ENCODE data around the gene SYCP3. TPM values are rescaled to one million over a fixed set of nuclear protein-coding genes. Genes with fewer than 3 reads are reported as not detected.

Gene SYCP3
- total and polyA plus RNA-seq, 2 experiments from 2014 or later = 0.07 to 1.2 TPM

DNA sequence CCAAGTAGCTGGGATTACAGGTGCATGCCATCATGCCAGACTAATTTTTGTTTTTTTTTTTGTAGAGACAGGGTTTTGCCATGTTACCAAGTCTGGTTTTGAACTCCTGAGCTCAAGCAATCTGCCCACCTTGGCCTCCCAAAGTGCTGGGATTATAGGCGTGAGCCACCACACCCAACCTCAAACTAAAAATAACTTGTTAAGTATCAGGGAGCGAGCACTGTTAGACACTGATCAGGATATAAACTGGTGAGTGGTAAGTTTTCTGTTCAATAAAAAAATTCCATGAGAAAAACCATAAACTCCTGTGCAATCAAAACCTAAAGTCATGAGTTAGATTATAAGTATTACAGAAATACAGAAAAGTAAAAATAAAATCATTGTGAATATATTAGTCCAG, 44.6 kb upstream of the SYCP3 start:
- H3K9me2 ChIP-seq (replicated peaks; ENCODE audit: insufficient read depth) = no peaks in the 10 kb centered on the region

GRCh38 chr12:101783150-101783549, 43.9 kb upstream of the SYCP3 start:
- H3K9me3 ChIP-seq (ENCODE audit: low read depth) = no peaks in the 10 kb centered on the region
- no peak overlapping the region for H2AFZ ChIP-seq
- DNase-seq (ENCODE audit: low spot score) = no peak
- H3K27ac ChIP-seq = no peak overlapping the region
- no peak overlapping the region for H3K4me2 ChIP-seq
- no peak overlapping the region for H3K4me3 ChIP-seq
- no peaks in the 10 kb centered on the region for H3K79me2 ChIP-seq
- H3K9me2 ChIP-seq (replicated peaks; ENCODE audit: insufficient read depth) = no peaks in the 10 kb centered on the region
- H4K20me1 ChIP-seq (ENCODE audit: insufficient read depth, poor library complexity, severe bottlenecking) = no peaks in the 10 kb centered on the region
- no peaks in the 10 kb centered on the region for H3K36me3 ChIP-seq (replicated peaks; ENCODE audit: insufficient read depth, low read depth)
- no peak for TF ChIP-seq EZH2 (IDR thresholded peaks at IDR 0.05; ENCODE audit: borderline replicate concordance)
- TF ChIP-seq CTCF (IDR thresholded peaks at IDR 0.05; ENCODE audit: poor library complexity) = no peak
- TF ChIP-seq EZH2phosphoT487 (IDR thresholded peaks at IDR 0.05; ENCODE audit: low read depth, severe bottlenecking, unreplicated experiment) = no peak
- H3K4me1 ChIP-seq (ENCODE audit: insufficient read depth) = peaks cover 7% of the 10 kb centered on the region
- no peaks in the 10 kb centered on the region for H3K27me3 ChIP-seq
- 62% methylated on average over 2 of the region's 2 CpGs for WGBS (ENCODE audit: low lambda C conversion rate, missing lambda C conversion rate)

More for the DNA sequence above, 44.6 kb upstream of the SYCP3 start:
- peaks cover 7% of the 10 kb centered on the region for H3K4me1 ChIP-seq (ENCODE audit: insufficient read depth)
- H3K79me2 ChIP-seq = no peaks in the 10 kb centered on the region
- H3K4me3 ChIP-seq = no peak overlapping the region
- H2AFZ ChIP-seq = no peak overlapping the region
- H3K27ac ChIP-seq = no peak overlapping the region
- no peak overlapping the region for H3K4me2 ChIP-seq
- DNase-seq (ENCODE audit: low spot score) = no peak
- no peaks in the 10 kb centered on the region for H4K20me1 ChIP-seq (ENCODE audit: insufficient read depth, poor library complexity, severe bottlenecking)
- no peaks in the 10 kb centered on the region for H3K27me3 ChIP-seq
- 94% methylated on average over 2 of the region's 2 CpGs for WGBS (ENCODE audit: low lambda C conversion rate, missing lambda C conversion rate)
- H3K9me3 ChIP-seq (ENCODE audit: low read depth) = no peaks in the 10 kb centered on the region
- TF ChIP-seq EZH2 (IDR thresholded peaks at IDR 0.05; ENCODE audit: borderline replicate concordance) = no peak
- no peak for TF ChIP-seq CTCF (IDR thresholded peaks at IDR 0.05; ENCODE audit: poor library complexity)
- TF ChIP-seq EZH2phosphoT487 (IDR thresholded peaks at IDR 0.05; ENCODE audit: low read depth, severe bottlenecking, unreplicated experiment) = no peak
- no peaks in the 10 kb centered on the region for H3K36me3 ChIP-seq (replicated peaks; ENCODE audit: insufficient read depth, low read depth)

- no peaks in the 10 kb centered on the region for H3K79me2 ChIP-seq
- H3K36me3 ChIP-seq (replicated peaks; ENCODE audit: insufficient read depth, low read depth) = no peaks in the 10 kb centered on the region
- no peak overlapping the region for H2AFZ ChIP-seq
- no peak overlapping the region for H3K4me2 ChIP-seq
- no peaks in the 10 kb centered on the region for H4K20me1 ChIP-seq (ENCODE audit: insufficient read depth, poor library complexity, severe bottlenecking)
- WGBS (ENCODE audit: low lambda C conversion rate, missing lambda C conversion rate) = 94% methylated on average over 3 of the region's 3 CpGs
- no peak for DNase-seq (ENCODE audit: low spot score)
- no peaks in the 10 kb centered on the region for H3K27me3 ChIP-seq
- no peak for TF ChIP-seq CTCF (IDR thresholded peaks at IDR 0.05; ENCODE audit: poor library complexity)
- TF ChIP-seq EZH2phosphoT487 (IDR thresholded peaks at IDR 0.05; ENCODE audit: low read depth, severe bottlenecking, unreplicated experiment) = no peak
- TF ChIP-seq EZH2 (IDR thresholded peaks at IDR 0.05; ENCODE audit: borderline replicate concordance) = no peak
- no peak overlapping the region for H3K27ac ChIP-seq
- H3K9me3 ChIP-seq (ENCODE audit: low read depth) = no peaks in the 10 kb centered on the region
- no peak overlapping the region for H3K4me3 ChIP-seq
- no peaks in the 10 kb centered on the region for H3K9me2 ChIP-seq (replicated peaks; ENCODE audit: insufficient read depth)
- H3K4me1 ChIP-seq (ENCODE audit: insufficient read depth) = peaks cover 7% of the 10 kb centered on the region
Measured at GRCh38 chr12:101782273-101782731, 43.0 kb upstream of the SYCP3 start.

DNA sequence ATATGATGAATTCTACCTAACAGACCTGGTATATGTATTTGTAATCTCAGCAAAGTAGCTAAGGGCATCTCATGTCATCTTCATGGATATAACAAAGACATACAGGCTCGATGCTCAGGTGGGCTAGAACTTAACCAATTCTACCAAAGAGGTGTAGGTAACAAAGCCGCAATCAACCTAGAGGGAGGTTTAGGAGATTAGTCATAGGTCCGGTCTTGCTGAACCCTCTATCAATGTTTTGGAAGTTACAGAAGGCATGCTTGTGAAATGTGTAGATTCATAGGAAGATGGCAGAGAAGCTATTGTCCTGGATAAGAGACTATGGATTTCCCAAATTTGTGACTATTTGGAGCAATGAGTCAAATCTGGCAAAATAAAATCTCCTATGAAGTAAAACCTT, 42.6 kb upstream of the SYCP3 start:
- no peak for DNase-seq (ENCODE audit: low spot score)
- Histone ChIP-seq H3K27ac (no peak overlapping the region), H3K4me3 (no peak overlapping the region), H3K79me2 (no peaks in the 10 kb centered on the region), H3K27me3 (no peaks in the 10 kb centered on the region), H4K20me1 (ENCODE audit: insufficient read depth, poor library complexity, severe bottlenecking) (no peaks in the 10 kb centered on the region), H3K9me2 (replicated peaks; ENCODE audit: insufficient read depth) (no peaks in the 10 kb centered on the region), H3K4me2 (no peak overlapping the region), H3K9me3 (ENCODE audit: low read depth) (no peaks in the 10 kb centered on the region), H2AFZ (no peak overlapping the region), H3K36me3 (replicated peaks; ENCODE audit: insufficient read depth, low read depth) (no peaks in the 10 kb centered on the region), H3K4me1 (ENCODE audit: insufficient read depth) (peaks cover 7% of the 10 kb centered on the region)
- TF ChIP-seq EZH2phosphoT487 (IDR thresholded peaks at IDR 0.05; ENCODE audit: low read depth, severe bottlenecking, unreplicated experiment) (no peak), CTCF (IDR thresholded peaks at IDR 0.05; ENCODE audit: poor library complexity) (no peak), EZH2 (IDR thresholded peaks at IDR 0.05; ENCODE audit: borderline replicate concordance) (no peak)
- WGBS (ENCODE audit: low lambda C conversion rate, missing lambda C conversion rate) = 93% methylated on average over 3 of the region's 3 CpGs

All from hepatocyte (in vitro differentiated cells).